SIG-M5 treated with dmso at 0.1 percent for 504 hours (cell line): ENCODE measurements around the gene NTSR1.

Experiments used
- DNase-seq: peaks from one replicate; lab custom pipeline; 2025; ENCODE audit not compliant: unreplicated experiment; lab: John Stamatoyannopoulos, UW

NTSR1 gene

DNA sequence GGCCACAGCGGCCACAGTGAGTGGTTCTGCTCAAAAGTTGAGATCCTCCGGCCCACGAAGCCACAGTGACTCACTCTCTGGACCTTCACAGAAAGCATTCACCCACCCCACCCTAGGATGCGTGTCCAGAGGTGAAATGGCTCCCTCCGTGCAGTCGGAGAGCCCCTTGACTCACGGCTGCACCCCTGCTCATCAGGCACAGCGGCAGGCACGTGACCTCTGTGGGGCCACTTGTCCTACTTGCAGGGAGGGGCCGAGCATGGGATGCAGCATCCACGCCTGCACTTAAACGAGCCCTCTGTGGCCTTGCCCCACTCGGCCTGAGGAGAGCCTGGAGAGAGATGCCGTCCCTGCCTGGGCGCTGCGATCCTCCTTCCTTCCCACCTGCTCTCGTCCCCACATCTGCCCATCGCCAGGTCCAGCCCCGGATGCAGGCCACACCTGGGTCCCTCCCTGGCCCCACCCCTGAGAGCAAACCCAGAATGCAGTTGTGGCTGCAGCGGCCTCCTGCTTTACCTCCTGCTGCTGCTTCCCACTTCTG lies 28.7 kb downstream of the NTSR1 start:
- DNase-seq: no peak

DNA sequence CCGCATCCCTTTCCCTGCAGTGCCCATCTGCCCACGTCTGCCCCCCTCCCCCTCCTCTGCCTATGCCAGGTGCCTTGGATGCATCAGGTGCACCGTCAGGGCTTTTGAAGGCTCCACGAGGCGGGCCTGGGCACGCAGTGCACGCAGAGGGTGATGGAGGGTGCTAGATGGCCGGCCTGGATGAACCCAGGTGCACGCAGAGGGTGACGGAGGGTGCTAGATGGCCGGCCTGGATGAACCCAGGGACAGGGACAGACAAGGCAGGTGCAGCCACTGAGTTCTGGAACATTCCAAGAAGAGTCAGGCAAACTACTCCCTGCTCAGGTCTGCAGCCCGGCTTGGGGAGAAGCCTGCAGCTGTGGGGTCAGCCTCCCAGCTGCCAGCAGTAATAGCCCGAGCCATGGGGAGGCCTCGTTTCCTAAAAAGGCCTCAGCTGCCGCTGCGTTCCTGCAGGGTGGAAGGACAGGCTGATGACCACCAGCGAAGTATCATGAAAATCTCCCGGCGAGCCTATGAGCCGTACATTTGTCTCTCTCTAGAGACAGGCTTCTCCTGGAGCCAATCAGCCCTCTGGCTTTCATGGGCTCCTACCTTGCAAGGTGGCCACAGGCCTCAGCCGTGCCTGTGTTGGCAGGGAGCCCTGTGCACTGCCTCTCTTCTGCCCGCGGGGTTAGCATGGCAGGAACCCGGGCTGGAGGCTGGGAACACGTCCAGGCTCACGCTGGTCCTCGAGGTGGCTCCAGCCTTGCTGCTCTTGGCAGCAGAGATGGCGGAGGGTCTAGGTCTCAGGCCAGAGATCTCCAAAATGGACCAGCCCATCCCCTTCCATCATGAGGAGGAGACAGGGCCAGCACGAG lies 29.6 kb downstream of the NTSR1 start:
- DNase-seq: no peak

DNA sequence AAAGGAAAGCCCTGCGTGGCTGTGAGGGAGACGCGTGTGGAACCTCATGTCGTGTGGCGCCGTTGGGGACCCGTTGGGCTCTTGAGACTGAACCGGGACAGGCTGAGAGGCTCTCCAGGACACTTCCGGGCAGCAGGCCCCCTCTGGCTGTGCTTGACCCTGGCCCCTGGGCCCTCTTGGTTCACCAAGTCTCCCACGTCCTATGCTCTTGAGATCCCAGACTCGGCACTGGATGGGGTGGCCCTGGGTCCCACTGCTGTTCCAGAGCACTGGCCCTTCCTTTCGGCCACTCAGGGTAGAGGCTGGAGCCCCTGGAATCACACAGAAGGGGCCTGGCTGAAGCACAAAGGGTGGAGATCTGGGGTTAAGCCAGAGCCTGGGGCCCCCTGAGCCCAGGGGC lies 30.4 kb downstream of the NTSR1 start:
- DNase-seq: no peak

DNA sequence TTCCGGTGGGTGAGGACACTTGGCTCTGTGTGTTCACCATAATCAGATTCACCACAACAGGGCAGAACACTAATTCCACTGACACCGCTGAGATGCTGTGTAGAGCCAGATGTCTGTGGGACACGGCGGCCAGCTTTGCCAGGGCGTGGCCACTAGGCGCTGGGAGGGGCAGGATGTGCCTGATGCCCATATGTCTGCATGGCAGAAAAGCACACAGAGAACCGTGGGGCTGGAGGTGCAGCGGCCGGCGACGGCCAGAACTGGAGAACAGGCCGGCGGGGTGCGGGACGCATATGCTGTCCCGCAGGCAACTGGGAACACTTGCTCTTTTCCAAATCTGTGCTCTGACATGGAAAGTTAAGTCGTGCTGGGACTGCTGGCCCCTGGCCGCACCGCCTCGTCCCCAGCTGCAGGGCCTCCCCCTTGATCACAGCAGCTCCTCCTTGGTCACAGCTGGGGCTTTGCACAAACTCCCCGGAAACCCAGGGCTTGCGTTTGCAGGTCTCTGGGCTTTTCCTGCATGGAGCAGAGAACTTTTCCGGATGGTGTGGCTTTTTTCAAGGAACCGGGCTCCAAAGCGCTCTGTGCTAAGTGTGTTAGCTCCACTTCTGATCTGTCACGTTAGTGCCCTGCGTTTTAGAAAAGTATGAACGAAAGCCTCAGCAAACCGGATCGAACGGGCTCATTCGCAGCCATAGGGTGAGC lies 31.1 kb downstream of the NTSR1 start:
- DNase-seq: peak; percentile 65

DNA sequence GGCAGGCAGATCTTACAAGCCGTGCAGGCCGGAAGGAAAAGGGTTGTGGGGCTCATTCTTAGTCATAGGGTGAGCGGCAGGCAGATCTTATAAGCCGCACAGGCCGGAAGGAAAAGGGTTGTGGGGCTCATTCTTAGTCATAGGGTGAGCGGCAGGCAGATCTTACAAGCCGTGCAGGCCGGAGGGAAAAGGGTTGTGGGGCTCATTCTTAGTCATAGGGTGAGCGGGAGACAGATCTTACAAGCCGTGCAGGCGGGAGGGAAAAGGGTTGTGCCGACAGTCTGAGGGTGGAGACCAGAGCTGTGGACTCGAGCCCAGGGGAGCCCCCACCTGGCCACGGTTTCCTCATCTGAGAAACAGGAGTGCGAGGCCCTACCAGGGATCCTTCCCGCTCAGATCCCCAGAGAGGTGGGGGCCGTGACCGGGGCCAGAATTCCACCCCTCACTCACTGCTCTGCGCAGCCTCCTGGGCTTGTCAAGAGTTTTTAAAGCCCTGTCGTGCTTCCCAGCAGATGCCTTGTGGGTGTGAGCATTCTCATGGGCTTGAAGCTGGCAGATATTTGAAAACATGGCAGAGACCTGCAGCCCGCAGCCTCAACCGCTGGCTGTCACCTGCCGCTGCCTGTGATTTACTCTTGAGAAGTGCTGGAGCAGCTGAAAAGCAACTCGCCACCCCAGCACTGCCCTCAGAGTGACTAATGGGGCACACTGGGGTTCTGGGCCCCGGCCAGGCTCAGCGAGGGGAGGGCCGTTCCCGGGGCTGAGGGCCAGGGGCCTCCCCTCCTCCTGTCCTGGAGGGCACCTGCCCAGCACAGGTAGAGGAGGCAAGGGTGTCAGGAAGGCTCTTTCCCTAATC lies 31.9 kb downstream of the NTSR1 start:
- peak; percentile 96 for DNase-seq

DNA sequence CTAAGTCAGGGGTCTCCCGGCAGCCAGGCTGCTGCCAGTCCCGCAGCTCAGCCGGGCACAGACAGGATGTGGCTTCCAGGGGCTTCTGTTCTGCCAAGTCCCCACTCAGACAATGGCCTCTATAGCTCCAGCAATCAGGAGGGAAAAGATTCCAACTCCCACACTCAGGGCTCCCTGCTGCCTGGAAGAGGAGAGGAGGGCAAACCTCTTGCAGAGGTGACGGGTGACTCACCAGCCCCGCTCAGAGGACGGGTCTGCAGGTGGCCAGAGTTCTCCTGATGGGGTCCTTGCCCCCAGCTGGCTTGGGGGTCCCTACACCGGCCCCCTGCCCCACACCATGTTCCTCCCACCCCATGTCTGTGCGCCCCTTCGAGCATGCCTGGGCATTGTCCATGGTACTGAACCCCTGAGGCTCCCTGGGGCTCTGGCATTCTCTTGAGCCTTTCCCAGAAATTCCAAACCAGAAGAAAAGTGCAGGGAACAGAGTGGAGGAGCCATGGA lies 32.6 kb downstream of the NTSR1 start:
- DNase-seq: no peak

DNA sequence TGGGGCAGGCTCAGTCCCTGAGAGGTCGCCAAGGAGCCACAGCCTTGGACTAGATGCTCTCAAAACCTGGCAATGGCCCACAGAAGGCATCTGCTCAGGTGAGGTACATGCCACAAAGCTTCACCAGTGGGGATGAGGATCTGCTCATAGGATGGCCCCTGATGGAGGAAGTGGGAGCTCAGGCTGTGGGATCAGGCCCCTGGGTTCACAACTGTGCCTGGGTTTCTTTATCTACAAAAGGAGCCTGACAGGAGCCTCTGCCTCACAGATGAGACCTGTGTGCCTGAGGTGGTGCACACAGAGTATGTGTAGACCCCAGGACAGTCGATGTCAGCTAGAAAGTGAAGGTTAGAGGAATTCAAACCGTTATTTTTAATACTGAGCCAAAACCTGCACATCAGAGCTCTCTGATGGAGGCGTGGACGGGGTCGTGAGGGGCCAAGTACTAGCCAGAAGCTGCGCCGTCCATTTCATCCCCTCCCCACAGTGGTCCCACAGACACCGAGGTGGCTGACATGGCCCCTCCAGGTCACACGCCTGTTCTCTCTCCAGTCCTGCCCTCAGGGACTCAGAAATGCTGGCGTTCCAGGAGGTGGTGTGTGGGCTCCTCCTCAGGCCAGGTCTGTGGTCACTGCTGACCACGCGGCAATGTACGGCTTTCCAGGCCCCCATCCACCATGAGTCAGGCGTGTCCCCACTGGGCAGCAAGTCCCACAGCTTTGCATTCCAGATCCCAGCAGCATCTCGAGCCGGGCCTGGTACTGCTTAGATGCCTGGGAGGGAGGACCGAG lies 33.3 kb downstream of the NTSR1 start:
- no peak for DNase-seq

DNA sequence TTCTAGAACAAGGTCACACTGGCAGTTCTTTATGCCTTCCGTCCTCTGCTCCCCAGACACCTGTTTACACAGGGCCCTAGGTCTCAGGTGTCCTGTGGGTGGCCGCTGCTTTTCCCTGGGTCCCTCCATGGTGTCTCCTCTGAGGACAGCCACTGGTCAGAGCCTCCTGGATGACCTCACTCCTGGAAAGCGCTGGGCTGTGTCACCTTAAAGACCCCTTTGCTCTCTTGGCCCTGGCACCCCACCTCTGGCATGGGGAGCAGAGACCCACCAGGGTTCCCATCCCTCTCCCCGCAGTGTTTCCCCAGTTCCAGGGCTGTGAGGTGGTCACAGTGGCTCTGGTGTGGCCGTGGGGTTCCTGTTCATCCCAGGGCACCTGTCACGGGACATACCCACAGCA lies 33.9 kb downstream of the NTSR1 start:
- no peak for DNase-seq

DNA sequence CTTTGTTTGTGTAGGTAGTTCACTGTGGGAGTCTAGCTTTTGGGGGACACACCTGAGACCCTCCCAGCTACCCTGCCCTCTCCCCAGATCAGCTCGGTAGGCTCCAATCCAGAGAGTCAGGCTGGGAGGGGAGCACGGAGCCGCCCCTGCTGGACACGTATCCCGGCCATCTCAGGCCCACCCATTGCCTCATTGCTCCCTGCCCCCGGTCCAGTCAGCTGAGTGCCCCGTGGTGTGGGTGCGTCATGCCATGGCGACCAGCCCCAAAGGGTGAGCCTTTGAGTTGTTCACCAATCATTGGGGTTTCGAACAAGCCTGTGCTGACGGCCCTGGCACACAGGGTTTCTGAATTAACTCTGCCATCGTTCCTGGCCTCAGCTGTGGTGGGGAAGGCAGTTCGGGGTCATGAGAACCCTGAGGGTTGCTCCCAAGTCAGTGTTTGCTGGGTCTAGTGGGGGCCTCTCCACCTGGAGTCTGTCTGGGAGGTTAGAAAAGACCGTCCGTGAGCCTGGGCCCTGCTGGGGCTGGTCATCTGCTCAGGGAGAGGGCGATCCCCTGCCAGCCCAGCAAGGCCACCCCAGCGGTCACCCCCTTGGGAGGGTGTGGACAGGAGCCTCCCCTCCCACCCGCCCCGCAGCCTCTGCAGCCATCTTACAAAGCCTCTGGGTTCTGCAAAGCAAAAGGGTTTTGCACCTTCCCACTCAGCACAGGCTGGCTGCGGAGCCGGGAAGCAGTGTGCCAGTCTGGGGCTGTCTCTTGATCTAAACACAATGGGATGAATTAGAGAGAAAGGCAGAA lies 34.5 kb downstream of the NTSR1 start:
- DNase-seq: no peak

DNA sequence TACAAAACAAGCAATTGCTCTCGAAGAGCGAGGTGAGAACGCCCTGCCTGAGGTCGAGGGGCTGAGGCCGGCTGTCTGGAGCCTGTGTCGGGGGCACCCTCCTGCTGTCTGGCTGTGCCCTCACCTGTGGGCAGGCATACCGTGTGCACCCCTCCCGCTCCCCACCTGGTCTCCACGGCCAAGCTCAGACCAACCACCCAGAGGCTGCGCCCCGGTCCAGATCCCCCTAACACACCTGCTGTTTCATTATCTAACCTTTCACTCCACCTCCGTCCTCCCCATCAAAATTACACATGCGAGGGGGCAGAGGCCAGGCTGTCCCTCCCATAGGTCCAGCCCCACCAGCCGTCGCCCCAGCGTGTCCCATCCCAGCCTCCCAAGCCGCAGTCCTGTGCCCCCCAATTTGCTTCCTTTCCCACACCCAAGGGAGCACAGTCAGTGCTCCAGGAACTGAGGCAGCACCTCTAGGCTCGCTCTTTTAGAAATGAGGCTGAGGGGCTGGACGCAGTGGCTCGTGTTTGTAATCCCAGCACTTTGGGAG lies 35.2 kb downstream of the NTSR1 start:
- DNase-seq: no peak

DNA sequence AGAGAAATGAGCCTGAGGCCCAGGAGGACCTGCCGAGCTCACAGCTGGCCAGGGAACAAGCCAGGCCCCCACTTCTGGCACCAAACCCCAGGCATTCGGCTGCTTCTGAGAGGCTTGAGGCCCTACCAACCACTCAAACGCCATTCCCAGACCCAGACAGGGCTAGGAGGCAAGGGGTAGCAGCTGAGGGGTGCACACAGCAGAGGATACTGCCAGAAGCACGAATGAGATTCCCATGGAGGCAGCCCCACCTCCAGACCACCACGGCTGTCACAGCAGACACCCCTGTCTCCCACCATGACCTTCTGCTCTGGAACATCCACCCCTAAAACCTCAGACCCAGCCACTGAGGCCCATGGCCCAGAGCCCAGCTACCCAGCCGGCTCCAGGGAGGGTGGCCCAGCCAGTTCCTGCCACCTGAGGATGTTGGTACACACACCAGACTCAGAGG lies 36.1 kb downstream of the NTSR1 start:
- DNase-seq: no peak

DNA sequence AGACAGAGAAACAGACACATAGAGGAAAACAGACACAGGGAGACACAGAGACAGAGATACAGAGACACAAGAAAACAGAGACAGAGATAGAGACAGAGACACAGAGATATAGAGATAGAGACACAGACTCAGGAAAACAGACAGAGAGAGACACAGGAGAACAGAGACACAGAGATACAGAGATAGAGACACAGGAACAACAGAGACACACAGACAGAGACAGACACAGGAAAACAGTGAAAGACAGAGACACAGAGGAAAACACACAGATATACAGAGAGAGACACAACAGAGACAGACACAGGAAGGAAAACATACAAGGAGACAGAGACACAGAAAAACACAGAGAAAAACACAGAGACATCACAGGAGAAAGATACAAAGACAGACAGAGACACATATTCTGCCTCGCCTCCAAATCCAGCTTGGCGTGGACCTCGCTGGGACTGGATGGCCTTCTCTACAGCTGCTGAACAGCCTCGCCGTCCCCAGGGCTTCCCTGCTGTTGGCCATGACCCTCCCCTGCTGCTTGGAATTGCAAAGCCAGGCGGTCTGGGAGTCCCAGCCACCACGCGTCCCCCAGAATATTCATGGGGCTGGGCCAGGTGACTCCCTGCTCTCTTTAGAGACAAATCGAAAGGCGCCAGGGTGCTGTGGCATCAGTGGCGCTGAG lies 36.8 kb downstream of the NTSR1 start:
- no peak for DNase-seq

DNA sequence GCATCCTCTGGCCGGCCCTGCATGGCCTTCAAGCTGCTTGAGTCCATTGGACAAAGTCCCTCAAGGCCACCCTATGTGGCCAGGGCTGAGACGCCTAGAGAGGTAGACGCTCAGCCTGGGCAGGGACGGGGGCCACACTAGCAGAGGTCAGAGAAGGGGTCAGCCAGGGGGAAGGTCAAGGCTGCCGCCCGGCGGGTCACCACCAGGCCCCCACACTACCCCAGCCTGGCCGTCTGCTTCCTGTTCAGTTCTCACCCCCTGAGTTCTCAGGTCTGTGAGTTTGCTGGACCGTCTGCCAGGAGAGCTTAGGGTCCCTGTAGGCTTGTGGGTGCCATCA lies 37.3 kb downstream of the NTSR1 start:
- DNase-seq: no peak

DNA sequence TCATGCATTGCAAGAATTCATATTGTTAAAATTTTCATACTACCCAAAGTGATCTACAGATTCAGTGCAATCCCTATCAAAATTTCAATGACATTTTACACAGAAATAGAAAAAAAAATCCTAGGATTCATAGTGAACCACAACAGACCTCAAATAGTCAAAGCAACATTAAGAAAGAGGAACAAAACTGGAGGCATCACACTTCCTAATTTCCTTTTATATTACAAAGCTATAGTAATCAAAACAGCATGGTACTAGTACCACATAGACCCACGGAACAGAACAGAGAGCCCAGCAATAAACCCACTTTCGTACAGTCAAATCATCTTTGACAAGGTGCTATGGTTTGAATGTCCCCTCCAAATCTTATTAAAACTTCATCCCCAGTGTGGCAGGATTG lies 39.7 kb downstream of the NTSR1 start:
- no peak for DNase-seq

DNA sequence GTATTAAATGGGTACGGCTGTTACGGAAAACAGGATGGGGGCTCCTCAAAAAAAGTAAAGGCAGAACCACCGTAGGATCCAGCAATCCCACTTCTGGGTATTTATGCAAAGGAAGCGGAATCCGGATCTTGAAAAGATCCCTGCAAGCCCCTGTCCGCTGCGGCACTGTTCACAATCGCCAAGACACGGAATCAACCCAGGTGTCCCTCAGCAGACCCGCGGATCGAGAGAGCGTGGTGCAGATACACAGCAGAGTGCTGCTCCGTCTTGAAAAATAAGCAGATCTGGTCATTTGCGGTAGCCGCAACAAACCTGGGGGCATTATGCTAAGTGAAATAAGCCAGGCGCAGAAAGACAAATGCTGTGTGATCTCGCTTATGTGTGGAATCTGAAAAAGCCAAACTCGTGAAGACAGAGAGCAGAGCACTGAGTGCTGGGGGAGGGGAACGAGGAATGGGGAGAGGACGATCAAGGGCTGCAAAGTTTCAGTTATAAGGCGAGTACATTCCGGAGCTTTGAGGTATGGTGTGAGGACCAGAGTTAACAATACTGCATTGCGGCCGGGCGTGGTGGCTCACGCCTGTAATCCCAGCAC lies 41.3 kb downstream of the NTSR1 start:
- no peak for DNase-seq

DNA sequence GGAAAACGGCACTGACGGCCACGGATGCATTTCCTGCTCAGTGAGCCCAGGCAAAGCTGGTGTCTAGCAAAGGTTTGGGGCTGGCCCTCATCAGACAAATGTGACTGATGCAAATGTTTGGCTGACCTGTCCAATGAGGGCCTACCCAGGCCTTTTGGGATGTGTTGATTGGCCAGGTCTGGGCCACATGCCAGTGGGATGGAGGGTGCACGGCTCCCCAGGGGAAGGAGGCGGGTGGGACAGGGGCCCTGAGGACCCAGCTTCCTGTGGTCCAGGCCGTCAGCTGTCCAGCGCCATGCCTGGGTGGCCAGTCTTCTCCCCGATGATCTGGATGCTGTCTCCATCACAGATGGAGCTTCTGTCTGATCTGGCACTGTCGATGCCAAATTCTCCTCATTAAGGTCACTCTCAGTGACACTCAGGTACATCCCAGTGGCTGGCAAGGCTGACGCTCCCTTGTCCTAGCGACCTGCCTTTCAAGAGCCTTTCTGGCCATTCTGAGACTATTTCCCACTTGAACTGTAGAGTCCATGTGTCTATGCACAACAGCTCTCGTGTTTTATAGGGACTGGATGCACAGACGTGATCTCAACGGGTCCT lies 43.0 kb downstream of the NTSR1 start:
- no peak for DNase-seq

DNA sequence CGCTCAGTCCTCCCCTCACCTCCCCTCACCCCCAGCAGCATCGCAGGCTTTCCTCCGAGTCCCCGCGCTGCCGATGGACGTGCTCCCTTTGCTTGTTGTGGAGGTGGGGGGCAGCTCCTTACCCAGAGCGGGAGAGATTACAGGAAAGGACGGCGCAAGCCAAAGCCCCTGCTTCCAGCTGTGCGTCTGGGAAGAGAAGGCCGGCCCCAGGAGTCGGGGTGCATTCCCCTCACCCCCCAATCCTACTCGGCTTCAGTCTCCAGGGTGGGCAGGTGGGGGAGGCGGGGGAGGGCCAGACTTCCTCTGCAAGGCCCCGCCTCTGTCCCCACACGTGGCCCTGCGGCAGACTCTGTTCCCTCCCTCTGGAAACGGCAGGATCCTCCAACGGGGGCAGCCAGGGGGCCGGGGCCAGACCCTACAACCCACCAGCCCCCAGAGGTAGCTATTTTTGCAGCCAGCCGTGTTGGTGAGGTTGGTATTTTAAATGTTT lies 43.6 kb downstream of the NTSR1 start:
- DNase-seq: no peak
